NB4 (cell line): ENCODE results near the gene AVL9.

Experiments
- POLR2A ChIP-seq: IDR thresholded peaks from 2 replicates; pipeline ENCODE4 v1.6.1; 2011; ENCODE audit warnings: mild to moderate bottlenecking; ENCODE audit not compliant: insufficient read length; ENCODE audit errors: extremely low read depth
- TF ChIP-seq, protein P1 (sequence below): IDR thresholded peaks from one replicate; pipeline ENCODE4 v1.5.1; 2012; ENCODE audit warnings: low read depth, low read length
- TF ChIP-seq, protein P2 (sequence below): IDR thresholded peaks from 2 replicates; pipeline ENCODE4 v1.6.1; 2011; ENCODE audit warnings: low read depth, low read length

DNA sequence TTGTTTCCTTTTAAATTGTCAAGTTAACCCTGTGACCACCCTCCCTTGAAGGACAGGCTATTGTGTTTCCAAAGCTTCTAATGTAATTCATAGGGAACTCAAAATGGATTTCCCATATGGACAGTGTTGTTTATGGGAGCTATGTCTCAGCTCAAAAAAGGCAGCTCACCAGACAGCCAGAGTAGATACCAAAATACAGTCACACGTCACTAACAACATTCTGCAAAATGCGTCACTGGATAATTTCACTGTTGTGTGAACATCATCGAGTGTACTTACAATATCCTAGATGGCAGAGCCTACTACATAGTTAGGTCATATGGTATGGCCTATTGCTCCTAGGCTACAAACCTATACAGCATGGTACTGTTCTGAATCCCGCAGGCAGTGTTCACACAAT is 97.4 kb downstream of the AVL9 start:
- TF ChIP-seq, protein P1, sequence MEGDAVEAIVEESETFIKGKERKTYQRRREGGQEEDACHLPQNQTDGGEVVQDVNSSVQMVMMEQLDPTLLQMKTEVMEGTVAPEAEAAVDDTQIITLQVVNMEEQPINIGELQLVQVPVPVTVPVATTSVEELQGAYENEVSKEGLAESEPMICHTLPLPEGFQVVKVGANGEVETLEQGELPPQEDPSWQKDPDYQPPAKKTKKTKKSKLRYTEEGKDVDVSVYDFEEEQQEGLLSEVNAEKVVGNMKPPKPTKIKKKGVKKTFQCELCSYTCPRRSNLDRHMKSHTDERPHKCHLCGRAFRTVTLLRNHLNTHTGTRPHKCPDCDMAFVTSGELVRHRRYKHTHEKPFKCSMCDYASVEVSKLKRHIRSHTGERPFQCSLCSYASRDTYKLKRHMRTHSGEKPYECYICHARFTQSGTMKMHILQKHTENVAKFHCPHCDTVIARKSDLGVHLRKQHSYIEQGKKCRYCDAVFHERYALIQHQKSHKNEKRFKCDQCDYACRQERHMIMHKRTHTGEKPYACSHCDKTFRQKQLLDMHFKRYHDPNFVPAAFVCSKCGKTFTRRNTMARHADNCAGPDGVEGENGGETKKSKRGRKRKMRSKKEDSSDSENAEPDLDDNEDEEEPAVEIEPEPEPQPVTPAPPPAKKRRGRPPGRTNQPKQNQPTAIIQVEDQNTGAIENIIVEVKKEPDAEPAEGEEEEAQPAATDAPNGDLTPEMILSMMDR = no peak
- no peak for TF ChIP-seq POLR2A
- TF ChIP-seq, protein P2, sequence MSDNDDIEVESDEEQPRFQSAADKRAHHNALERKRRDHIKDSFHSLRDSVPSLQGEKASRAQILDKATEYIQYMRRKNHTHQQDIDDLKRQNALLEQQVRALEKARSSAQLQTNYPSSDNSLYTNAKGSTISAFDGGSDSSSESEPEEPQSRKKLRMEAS = no peak
